OCI-LY1 (cell line): ENCODE data around the gene ARHGEF39.

Experiments used
- EZH2 ChIP-seq: fragments of 200-600 bp; sonication (generic), shearing (Covaris generic); IDR thresholded peaks from 2 replicates; pipeline ENCODE4 v1.8.0; 2017; ENCODE audit warnings: borderline replicate concordance, mixed run types, mild to moderate bottlenecking, antibody characterized with exemption, low read length, moderate library complexity, mixed read lengths
- TF ChIP-seq, protein P1 (sequence below): fragments of 200-600 bp; sonication (generic), shearing (Covaris generic); IDR thresholded peaks from 2 replicates; pipeline ENCODE4 v1.5.1; 2017; ENCODE audit warnings: mild to moderate bottlenecking, antibody characterized with exemption, low read length, moderate library complexity, mixed read lengths

GRCh38 chr9:35696520-35697215 is 31.7 kb upstream of the ARHGEF39 start:
- TF ChIP-seq, protein P1, sequence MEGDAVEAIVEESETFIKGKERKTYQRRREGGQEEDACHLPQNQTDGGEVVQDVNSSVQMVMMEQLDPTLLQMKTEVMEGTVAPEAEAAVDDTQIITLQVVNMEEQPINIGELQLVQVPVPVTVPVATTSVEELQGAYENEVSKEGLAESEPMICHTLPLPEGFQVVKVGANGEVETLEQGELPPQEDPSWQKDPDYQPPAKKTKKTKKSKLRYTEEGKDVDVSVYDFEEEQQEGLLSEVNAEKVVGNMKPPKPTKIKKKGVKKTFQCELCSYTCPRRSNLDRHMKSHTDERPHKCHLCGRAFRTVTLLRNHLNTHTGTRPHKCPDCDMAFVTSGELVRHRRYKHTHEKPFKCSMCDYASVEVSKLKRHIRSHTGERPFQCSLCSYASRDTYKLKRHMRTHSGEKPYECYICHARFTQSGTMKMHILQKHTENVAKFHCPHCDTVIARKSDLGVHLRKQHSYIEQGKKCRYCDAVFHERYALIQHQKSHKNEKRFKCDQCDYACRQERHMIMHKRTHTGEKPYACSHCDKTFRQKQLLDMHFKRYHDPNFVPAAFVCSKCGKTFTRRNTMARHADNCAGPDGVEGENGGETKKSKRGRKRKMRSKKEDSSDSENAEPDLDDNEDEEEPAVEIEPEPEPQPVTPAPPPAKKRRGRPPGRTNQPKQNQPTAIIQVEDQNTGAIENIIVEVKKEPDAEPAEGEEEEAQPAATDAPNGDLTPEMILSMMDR = peak; percentile 92
- no peak for TF ChIP-seq EZH2
